HG03521 (cell line): ENCODE data around the gene SDCCAG8.

Source experiments
- ATAC-seq: cut with Tn5 transposase; IDR thresholded peaks from one replicate; pipeline ENCODE4 v1.9.1; 2021; ENCODE audit warnings: mild to moderate bottlenecking, moderate library complexity; ENCODE audit not compliant: unreplicated experiment

The SDCCAG8 gene

DNA sequence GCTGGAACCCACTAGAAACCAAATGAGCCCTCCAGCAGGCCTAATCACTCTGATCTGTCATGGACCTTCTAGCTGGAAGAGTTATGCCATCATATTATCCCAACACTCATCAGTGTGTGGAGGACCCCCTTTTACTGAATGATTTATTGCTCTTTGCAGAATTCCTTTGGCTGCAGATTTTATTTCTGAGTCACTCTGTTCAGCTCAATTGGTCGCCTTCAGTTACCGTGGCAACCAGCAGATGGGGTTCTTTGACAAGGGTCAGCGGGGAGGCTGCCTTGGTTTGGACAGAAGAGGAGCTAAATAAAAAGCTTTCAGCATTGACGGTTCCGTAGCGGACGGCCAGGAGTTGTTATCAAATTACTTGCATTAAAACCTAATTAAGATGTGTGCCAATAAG, 220.1 kb downstream of the SDCCAG8 start:
- no peak for ATAC-seq

DNA sequence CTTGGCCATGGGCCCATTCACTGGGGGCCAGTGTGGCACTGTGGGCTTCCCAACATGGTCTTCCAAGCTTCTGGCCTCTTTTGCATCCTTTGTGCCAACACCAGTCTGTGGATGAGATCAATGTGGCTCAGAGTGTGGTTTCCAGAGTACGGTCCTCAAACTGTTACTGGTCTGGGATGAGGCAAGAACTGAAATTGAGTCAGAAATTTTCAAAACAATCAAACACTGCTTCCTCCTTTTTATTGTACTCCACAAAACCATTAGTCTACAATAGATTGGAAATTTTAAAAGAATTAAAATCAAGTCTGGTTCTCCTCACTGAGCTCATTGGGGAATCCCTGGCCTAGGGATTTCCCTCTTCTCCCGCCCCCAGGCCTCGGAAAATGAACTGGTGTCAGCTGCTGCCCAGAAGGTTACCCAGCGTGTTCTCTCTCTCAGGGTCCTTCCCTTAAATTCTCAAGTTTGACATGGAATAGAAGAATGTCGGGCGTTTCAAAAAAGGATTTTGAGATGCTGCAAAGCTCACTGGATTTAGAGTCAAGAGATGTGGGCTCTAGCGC, 222.0 kb downstream of the SDCCAG8 start:
- no peak for ATAC-seq

DNA sequence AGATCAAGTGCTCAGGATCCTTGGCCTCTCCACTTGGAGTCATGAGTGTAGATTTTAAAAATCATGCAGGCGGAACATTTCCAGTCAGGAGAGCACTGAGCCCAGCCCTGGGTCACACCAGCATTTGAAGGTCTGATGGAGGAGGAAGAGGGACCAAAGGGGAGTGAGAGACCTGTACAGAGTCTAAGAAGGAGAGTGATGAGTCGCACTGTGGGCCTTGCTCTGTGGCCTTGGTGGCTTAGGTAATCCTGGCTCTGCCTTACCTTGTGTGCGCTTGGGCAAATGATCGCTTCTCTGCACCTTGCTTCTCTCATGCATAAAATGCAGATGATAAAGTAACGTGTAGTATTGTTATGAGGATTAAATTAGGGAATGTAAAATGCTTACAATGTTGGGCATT, 225.3 kb downstream of the SDCCAG8 start:
- no peak for ATAC-seq

- no peak for ATAC-seq
These were observed 226.5 kb downstream of the SDCCAG8 start for GRCh38 chr1:243482141-243483022.

DNA sequence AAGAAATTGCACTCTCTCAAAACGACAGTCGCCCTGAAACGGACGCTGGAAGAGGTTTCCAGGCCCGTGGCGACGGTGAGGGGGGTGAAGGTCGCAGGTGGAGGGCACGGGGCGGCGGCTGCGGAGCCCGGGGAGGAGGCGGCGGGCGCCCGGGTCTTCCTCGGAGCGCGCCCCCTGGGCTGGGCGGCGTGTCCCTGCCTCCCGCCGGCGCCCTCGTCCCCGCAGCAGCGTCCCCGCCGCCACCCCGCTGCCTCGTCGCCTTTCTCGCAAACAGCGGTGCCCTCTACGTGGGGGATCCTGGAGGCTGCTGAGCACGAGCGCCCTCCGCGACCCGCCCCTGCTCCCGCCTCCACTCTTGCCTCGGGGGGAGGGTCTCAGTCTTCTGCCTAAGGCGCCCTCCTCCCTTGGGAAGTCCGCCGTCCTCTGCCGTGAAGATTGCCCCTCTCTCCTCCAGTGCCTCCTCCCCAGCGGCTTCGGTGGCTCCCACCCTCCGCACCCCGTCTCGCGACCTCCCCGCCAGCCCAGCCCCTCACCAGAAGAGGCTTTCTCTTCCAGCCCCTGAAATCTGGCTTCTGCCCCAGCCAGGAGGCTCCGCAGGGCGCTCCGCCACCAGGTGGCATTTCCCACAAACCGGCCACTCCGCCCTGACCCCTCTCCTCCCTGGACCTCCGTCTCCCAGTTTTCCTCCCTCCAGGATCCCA, 227.4 kb downstream of the SDCCAG8 start:
- no peak for ATAC-seq

DNA sequence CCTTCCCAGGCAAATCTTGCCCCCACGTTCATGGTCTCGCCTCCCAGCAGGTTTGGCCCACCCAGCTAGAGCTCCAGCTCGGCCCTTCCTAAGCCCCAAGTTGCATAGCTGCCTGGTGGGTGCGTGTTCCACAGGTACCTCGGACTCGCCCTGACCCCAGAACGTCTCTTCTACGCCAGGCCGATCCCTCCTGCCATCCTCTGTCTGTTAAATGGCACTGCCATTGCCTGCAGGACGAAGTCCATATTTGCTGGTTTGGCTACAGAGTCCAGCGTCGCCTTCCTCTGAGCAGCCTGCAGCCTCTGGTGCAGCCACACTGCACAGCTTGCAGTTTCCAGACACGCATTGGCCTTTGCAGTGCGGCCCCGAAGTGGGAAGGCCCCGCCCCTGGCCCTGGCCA, 228.1 kb downstream of the SDCCAG8 start:
- ATAC-seq: no peak

DNA sequence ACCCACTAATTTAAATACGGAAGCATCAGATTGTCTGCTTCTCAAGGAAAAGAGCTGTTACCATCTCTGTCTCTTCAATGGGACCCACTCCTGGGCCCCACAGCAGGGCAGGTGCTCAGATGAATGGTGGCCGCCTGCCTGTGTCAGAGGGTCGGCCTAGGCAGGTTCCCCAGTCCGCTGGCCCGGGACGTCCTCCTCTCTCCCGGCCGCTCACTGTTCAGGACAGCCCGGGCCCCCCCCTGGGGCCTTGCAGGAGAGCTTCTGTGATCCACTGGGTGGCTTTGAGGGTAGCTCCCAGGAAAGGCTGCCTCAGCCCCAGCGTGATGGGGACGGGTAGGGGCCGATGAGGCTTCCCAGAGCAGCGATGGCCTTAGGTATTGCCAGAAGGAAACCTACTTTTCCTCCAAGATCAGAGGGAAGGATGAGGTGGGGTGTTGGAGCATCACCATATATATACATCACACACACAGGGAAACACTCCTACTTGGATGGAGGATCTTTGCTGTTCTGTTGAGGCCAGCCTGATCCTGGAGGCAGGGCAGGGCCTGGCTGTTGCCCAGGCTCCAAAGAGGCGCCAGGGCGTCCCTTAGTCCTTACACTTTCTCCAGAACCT, 231.3 kb downstream of the SDCCAG8 start:
- no peak for ATAC-seq

GRCh38 chr1:243487649-243488227, 231.9 kb downstream of the SDCCAG8 start:
- no peak for ATAC-seq

DNA sequence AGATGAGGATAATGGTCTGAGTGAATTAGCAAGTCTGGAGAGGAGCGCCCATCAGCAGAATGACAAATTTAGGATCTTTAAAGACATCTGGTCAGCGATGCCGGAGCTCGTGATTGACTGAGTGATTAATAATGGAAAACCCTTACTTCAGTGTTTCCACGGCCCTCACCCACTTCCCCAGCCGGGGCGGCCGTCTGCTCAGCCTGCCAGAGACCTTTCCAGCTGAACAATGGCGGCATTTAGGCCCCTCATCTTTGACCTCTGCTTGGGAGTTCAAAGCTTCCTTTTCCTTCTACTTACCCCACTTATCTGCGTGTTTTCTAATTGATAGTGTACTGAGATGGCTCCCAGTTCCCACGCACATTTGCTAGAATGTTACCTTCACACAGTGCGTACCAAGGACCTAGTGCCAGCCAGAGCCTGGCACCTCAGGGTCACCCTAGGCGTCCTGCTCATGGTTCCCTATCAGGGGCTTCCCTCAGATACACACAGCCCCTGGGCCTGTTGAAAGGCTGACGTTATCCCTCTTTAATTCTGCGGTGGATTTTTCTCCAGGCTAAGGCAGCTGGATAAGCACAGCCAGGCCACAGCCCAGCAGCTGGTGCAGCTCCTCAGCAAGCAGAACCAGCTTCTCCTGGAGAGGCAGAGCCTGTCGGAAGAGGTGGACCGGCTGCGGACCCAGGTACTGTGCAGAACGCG, 232.8 kb downstream of the SDCCAG8 start:
- ATAC-seq: no peak

DNA sequence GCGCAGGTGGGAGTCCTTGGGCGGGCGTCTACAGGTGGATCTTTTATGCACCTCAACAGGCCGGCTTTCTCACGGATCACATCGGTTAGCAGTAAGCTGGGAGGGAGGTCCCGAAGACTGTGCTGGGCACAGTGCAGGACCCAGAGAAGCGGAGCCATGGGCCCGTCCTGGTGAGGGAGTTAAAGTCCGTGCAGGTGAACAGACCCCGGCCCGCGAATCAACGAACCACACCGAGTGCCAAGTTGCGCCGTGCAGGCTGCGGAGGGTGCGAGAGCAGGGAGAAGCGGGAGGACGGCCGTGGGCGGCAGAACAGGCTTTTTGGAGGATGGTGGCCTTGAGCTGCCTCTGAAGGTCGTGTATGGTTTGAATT, 233.3 kb downstream of the SDCCAG8 start:
- ATAC-seq: no peak

DNA sequence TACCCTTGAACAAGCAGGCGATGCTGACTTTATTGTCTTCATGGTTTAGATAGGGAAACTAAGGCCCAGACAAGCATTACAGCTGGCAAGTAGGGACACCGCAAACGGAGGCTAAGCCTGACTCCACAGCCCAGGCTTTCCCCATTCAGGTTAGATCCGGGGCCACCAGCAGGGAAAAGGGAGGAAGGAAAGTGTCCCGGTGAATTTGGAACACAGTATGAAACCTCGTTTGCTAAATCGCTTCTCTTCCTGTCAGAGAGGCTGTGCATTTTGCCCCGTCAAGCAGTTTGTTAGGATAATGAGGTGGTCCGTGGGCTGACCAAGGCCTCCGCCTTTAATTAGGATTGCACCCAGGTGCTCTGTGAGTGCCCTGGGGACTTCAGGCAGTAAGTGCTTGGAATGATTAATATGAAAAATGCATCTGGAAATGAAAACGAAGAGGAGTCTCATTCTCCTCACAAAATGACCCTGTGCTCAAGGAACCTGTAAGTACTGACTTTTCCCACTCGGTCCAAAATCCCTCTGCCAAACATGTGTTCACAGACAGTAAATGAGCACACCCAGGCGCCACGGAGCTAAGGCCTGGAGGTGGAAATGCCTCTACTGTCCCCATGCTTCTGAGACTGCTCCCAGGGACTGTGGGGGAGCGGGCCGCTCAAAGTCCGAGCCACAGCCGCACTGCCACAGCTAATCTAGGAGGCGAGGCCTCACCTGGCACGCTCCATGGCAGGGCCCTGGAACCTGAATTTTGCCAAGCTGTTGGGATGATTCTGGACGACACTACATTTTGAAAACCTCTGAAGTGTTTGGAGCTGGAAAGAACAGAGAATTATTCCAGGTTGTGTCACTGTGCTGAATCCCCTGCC, 234.1 kb downstream of the SDCCAG8 start:
- ATAC-seq: no peak

DNA sequence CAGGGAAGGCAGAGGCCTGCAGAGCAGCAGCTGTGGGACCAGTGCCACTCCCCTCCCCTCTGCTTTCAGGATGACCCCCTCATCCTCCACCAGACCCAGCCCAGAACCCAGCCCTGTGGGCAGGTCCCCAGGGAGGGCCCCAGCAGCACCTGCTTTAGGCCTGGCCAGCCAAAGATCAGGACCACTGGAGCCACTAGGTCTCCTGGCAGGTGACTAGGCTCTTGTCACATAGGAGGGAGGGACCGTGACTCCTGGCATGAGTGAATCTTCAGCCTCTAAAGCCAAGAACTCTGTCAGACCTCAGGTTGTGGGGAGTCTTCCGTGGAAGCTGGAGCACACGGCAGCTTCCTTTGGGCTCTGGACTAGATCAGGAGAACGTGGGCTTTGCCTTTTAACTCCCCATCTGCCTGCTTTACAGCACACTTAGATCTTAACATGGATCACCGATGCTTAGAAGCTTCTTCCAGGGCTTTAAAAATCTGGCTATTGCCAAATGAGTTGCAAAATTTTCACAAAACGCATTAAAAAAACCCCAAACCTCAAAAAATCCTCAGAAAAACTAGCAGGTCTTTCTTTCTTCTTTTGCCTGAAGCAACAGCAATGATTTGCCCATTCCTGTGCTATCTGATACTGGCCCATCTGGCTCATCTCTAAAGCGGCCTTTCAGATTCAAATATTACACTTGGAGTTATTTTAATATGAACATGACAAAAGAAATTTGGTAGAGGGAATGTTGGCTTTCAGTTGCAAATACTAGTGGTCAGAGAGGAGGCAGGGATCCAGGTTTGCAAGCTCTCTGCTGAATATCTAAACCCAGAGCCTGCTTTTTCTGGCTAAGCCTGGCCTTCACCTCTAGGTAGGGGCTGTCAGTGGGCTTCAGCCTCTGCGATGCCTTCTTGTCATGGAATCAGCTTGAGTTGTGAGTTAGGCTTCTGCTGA, 235.2 kb downstream of the SDCCAG8 start:
- ATAC-seq: no peak

DNA sequence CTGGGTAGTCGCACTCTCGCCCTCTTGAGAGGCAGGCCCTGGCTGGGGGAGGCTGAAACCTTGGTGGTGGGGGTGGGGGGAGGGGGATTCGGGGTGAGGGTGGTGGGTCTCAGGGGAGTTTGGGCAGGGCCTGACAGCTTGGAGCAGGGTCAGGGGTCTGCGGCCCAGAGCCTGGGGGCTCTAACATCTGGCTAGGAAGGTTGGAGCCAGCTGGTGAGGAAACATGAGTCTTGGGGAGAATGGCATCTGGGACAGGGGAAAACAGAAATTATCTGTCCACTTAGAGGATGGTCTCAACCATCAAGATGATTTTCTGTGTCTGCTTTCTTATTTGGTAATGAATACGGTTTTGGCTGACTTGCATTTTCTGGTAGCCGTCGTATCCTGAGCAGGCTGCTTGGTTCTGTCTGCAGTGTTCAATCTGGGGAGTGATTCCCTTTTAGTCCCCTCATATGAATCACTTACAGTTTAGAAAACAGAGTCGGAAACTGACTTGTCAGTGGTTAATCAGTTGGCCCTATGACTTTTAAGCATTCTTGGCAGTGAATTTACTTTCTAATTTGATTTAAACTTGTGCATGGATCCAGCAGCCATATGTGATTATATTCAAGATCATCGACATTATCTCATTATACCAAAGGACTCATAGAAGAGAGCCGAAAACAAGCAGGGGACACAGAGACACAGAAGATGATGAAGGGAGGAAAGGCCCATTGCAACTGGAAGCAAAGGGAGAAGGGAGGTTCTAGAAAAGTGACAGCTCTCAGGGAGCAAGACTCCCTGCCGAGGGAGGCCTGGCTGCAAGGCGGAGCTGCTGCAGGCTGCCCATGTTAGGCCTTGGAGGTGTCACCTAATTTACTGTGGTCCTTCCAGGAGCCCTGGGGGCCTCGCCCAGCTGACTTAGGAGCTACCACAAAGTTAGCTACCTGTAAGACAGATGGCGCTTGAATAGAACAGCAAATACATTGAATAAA, 237.6 kb downstream of the SDCCAG8 start:
- ATAC-seq: no peak

DNA sequence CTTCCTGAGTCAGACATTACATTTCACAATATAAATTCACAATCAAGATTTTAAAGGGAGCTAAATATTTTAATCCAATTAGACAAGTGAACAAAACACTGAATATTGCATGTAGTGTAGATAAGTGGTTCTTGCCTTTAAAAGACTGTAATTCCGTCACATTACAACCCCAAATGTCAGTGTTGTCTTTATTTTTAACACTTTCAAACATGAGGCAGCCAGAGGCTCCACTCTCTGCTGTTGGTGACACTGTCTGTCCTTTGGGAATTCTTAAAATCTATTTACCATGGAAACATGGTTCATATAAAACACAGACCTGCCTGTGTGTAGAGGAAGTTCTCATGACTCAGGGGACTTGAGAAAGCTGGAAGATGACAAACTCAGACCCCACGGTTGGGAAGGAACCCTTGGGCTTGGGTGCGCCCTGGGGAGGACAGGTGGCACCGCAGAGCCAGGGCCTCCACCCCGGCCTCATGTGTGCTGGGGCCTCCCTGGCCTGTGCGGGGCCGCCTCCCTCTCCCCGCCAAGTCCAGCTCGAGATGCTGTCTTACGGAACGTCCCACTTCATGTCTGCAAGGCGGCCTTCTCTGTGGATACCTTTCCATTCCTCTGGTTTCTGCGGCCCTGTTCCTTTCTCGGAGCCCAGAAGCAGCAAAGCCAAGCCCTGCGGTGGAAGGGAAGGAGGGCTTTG, 239.0 kb downstream of the SDCCAG8 start:
- ATAC-seq: no peak

DNA sequence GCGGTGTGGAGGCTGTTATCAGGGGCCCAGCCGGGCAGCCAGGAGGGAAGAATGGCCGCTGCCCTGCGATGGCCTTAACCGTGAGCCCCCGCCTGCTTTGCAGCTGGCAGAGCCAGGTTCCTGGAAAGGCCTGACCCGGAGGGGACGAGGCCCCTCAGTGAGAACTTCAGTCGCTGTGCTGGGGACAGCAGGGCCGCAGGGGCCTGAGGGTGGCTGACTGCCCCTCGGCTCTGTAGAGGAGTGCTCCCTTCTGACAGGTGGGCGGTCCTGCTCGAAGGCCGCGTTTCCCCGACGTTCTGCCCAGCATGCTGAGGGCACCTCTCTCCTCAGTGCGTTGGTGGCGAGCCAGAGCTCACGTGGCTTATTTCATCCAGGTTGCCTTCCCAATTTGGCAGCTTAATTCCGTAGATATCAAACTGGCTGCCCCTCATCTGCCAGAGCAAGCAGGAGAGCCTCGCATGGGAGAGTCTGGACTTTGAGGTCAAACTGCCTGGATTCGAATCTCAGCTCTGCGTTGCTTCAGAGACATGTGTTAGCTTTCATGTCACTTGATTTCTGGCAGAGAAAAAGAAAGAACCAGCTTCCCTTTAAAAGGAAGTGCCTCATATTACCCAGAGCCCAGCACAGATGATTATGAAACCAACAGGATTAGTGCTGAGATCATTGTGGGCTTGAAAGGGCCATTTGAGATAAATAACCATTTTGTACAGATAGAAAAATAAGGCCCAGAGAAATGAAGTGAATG, 239.8 kb downstream of the SDCCAG8 start:
- no peak for ATAC-seq

DNA sequence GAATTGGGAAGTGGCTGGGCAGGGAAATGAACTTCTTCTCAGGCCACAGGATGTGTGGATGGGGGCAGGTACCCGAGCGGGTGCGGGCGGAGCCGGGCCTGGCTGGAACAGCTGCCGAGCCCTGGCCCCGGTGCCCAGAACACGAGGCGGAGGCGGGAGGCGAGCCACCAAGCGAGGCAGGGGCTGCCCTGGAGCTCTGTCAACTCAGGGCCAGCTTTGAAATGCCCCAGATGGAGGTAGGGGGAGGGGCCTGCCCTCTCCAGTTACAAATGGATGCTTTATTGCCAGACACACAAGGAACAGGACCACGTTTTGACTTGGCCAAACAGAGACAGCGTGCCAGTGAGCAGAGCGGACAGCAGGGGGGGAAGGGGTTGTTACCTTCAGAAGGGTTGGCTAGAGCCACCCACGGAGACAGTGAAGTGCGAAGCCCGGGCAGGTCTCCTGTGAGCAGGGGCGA, 240.4 kb downstream of the SDCCAG8 start:
- ATAC-seq: no peak
